Hematopoietic multipotent progenitor cell treated with erythropoietin and hydrocortisone succinate and interleukin-3 and kit ligand, for 15 days (in vitro differentiated cells): ENCODE measurements around the gene PLCG2.
"Not testable (repeated sequence)": the region's sequence is repeated elsewhere in the genome, so short reads cannot be mapped to it uniquely, and the experiment has no call there.

Source experiments
- DNase-seq: peaks from one replicate; pipeline ENCODE4 v3.0.0-alpha.2; 2015; ENCODE audit warnings: low spot score

The PLCG2 gene

GRCh38 chr16:81790277-81790676, 11.2 kb downstream of the PLCG2 start:
- no peak for DNase-seq

GRCh38 chr16:81790830-81791435, 11.8 kb downstream of the PLCG2 start:
- DNase-seq, result no peak

DNA sequence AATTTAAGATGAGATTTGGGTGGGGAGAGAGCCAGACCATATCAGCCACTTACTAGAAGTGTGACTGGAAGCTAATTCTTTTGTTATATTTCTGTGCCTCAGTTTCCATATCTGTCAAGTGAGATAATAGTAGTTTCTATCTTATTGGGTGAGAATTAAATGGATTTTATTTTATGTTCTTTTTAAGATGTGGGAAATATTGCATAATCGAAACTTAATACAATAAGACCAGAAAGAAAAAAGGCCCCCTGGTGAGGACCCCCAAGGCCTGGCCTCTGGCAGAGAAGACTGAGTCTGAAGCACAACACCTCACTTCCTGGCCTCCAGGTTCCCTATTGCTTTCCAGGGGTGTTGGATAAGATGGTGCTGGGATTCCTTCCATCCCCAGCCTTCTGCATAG, 13.7 kb downstream of the PLCG2 start:
- no peak for DNase-seq

DNA sequence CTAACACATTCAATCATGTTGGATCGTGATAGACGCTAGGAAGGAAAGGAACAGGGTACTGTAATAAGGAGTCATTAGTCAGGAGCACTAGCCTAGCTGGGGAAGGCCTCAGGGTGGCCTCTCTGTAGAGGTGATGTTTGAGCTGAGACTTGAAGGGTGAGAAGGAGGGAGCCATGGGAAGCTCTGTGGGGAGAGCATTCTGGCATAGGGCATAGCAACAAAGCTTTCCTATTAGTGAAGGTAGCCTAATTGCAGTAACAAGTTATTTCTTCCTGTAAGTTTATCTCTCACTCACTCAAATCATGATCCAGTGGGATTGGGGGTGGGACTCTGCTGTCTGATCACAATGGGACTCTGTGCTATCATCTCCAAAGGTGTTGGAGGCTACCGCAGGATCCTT, 16.1 kb downstream of the PLCG2 start:
- no peak for DNase-seq

- DNase-seq, result no peak
Measured at GRCh38 chr16:81796035-81796434, 16.9 kb downstream of the PLCG2 start.

GRCh38 chr16:81796583-81797346, 17.7 kb downstream of the PLCG2 start:
- no peak for DNase-seq

- no peak for DNase-seq
Measured at GRCh38 chr16:81797443-81797842, 18.4 kb downstream of the PLCG2 start.

- DNase-seq, result no peak
Measured at GRCh38 chr16:81798311-81799137, 19.4 kb downstream of the PLCG2 start.

- DNase-seq, result no peak
Measured at GRCh38 chr16:81799138-81799504, 20.0 kb downstream of the PLCG2 start.

DNA sequence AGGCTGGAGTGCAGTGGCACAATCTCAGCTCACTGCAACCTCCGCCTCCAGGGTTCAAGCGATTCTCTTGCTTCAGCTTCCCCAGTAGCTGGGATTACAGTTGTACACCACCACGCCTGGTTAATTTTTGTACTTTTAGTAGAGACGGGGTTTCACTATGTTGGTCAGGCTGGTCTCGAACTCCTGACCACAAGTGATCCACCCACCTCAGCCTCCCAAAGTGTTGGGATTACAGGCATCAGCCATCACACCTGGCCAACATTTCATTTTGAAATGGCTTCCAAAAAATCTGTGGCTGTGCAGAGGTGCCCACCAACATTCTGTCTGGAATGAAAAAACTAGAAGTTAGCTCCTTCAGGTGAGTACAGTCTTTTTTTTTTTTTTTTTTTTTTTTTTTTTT, 22.6 kb downstream of the PLCG2 start:
- DNase-seq, result not testable (repeated sequence)

GRCh38 chr16:81803332-81803731, 24.2 kb downstream of the PLCG2 start:
- no peak for DNase-seq

DNA sequence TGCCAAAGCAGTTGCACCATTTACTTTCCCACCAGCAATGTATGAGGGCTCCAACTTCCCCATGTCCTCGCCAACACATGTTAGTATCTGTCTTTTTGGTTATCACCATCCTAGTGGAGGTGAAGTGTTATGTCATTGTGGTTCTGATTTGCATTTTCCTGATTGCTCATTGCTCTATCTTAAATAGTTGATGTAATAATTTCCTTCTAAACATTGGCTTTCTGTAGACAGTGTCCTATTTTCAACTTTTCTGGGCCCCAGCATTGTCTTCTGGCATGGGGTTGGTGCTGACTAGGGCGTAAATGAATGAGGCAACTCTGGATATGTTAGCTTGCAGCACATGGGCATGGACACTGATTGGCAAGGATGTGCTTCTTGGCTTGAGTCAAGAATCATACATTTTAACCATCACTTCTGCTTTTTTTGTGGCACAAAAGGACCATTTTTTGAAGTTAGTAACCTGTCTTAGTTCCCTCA, 25.1 kb downstream of the PLCG2 start:
- no peak for DNase-seq

GRCh38 chr16:81806696-81807095, 27.6 kb downstream of the PLCG2 start:
- DNase-seq, result no peak

- DNase-seq, result no peak
Measured at GRCh38 chr16:81807767-81808358, 28.8 kb downstream of the PLCG2 start.

GRCh38 chr16:81808933-81809480, 29.9 kb downstream of the PLCG2 start:
- no peak for DNase-seq

- no peak for DNase-seq
Measured at GRCh38 chr16:81809567-81809966, 30.5 kb downstream of the PLCG2 start.

DNA sequence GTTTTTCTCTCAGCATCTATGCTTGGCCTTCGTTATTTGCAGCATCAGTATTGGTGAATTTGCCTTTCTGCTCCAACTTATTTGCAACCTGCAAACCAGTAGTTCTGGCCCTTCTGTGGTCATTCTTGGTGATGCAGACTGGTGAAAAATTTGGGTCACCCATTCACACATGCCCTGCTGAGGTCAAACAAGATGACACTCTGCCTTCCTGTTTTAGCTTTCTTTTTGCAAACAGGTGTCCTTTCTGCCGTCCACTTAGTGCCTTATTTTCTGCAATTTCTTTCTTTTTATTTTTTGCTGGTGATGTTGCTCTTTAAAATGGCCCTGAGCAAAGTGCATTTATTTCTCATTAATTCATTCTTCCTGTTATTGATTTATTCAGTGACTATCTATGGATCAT, 31.3 kb downstream of the PLCG2 start:
- no peak for DNase-seq

GRCh38 chr16:81810894-81811538, 31.9 kb downstream of the PLCG2 start:
- DNase-seq, result no peak

DNA sequence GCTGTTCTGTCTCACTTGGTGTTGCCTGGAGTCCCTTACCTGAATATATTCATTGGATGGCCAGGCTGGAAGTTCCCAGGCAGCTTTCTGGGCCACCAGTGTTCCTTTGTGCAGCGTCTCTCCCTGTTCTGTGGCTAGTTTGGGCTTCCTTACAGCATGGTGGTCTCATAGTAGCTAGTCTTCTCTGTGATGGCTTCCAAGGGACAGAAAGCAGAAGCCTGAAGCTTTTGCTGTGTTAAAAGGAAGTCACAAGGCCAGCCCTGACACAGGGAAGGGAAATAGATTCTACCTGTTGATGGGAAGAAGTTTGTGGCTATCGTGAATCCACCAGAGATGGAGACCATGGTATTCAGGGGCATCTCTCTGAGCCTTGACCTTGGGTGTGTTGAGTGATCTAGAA, 34.6 kb downstream of the PLCG2 start:
- no peak for DNase-seq

DNA sequence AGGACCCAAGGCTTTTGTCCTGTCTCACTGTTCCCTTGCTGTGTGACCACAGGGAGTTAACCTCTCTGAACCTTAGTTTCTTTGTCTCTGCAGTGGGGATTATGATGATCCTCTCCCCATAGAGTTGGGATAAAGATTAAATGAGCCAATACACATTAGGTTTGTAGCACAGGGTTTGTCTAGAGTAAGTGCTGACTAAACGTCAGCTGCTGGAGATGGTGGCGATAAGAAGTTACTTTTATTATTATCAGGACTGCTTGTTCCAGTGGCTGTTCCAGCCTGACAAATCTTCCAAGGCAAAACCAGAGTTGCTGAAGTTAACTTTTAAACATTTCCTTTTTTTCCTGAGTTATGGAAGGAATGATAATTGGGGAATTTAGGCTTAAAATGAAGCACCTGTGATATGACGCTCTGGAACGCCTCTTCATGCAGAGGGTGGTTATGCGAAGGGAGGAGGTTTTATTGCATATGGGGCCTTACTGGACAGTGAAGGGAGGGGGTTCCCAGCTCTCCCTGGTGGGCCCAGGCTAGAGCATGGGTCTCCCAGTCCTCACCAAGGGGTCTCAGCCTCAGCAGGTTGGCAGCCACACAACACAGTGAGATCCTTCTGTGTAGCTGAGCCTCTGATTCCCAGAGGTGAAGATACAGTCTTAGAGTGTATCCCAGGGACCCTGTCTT, 35.8 kb downstream of the PLCG2 start:
- no peak for DNase-seq

DNA sequence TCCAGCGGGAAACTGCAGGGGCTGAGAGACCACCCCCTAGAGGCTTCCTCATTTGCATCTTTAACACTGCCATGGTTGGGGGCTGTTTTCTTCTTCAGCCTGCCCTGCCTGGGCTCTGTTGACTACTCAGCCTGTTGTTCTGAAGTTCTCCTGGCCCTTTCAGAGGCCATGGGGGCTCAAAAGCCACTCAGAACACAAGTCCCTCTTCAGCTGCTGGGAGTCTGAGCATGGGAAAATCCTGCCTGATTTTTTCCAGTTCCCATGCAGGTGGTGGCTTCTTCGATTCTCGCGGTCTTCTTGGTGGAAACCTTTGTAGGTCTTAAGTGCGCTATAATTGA, 36.3 kb downstream of the PLCG2 start:
- no peak for DNase-seq
